ENCODE data around the gene TAMALIN.

DNA sequence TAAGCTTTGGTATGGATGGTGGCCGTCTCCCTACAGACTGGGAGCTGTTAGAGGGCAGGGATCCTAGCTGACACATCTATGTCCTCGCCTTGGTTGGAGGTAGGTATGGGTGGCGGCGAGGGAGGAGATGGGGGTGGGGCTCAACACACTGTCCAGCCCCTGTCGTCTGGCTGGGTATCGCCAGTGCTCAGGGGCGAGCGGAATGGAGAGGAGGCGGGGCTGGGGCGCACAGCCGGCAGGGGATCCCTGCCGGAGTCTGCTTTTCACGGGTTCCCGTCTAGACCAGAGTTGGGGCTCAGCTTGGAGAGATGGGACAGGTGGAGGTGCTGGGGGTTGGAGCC lies 16.1 kb downstream of the TAMALIN start:
- TF ChIP-seq GATA2 (IDR thresholded peaks at IDR 0.05; ENCODE audit: low read depth, low read length) (no peak), GATA3 (IDR thresholded peaks at IDR 0.05; ENCODE audit: low read depth, low read length) (no peak)

All from SH-SY5Y (cell line).